ENCODE results near the gene TTLL12.

The TTLL12 gene

DNA sequence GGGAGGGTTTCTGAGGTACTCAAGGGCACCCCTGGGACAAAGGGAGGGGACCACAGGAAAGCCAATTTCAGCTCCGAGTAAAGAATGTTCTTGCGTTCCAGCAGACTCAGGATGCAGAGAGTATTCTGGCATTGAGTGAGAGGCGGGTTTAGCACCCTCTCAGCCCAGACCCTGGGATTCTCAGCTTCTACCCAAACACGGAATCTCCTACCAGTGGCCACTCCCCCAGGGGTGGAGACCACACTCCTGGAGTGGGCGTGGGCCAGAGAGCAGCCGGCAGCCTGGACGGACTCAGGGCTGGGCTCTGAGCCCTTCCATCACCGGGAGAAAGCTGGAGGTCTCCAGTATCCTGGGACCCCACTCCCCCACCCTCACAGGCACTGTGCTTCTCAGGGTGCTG is 26.1 kb upstream of the TTLL12 start:
- no peak for DNase-seq

DNA sequence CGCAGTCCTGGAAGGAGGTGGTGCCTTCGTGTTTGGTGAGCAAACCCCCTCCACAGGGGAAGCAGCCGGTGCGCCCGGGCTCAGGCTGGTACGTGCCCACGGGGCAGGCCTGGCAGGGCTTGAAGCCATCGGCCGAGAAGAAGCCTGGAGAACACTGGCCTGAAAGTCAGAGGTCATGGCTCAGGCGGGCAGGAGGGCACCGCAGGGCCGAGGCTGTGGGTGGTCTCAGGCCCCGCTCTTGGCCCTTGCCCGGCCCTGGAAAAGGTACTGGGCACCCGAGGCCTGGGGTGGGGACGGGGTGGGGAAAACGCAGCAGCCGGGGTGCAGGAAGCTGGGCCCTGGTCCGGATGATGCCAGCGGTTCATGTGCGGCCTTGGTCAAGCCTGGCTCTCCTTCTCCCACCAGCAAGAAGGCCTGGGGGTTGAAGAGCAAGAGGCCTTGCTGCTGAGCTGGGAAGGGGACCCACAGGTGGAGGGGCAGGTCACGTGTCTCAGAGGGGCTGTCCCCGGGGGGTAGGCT is 25.6 kb upstream of the TTLL12 start:
- no peak for DNase-seq

DNA sequence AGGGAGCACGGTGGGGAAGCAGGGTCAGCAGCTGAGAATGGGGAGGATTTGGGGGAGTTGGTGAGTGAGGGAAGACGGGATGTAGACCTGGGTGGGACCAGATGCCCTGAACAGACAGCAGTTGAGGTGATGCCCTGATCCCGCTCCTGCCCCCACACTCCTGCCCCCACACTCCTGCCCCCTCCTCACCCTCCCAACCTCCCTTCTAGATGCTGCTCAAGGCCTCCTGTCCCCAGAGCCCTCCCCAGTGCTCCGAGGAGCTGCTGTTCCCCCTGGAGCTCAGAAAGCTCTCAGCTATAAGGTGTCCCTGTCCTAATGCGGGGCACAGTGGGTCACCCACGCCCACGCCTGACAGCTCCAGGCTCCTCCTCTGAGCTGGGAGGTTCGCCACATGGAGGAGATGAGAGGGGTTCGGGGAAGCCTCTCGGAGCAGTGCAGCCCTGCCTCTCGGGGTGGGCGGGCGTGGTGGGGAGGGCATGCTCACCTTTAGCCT is 25.1 kb upstream of the TTLL12 start:
- DNase-seq = no peak

DNA sequence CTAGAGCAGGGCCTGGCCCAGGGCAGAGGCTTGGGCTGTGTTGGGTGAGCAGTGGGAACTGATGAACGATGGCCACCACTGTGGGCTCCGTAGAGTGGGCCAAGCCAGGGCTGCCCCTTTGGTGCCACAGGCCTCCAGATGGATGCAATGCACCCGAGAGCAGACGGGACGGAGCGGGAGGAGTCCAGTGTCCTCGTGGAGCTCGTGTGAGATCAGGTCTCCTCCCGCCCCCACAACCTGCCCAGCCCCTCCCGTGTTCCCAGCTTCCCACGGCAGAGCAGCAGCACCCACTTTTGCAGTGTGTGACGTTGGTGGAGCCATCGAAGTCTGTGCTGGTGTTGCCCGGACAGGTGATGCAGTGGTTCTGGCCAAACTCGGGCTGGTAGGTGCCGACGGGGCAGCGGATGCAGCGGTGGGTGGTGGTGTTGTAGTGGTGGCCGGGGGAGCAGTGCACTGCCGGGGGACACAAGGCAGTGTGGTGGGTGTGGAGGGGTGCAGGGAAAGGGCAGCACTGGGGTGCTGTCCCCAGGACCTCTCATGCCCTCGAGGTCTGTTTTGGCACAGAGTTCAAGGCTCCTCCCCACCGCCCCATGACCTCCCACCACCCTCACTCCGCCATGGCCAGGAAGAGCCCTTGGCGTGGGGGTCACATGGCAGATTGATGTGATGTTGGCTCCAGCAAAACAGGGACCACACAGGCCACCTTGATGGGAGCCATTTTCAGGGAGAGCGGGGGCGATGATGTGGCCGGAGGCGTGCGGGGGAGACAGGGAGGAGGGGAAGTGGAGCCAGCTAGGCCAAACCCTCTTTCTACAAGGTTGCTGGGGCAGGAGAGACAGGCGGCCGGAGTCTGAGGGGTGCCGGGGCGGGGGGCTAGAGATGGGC is 23.9 kb upstream of the TTLL12 start:
- no peak for DNase-seq

DNA sequence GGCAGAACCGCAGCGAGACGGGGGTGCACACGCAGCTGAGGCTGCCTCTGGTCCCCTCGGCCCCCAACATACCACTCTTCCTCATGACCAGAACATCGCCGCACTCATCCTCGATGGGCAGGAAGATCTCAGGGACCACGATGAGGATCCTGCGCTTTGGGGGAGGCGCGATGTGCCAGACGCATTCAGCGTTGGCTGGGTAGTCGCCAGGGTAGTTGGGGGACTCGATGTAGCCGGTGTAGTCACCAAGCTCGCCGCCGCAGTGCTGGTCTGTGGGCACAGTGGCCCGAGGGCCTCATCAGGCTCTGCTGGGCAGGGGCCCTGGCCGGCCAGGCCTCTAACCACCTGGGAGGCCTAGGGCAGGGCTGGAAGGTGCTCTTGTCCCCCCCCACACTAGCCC is 23.0 kb upstream of the TTLL12 start:
- DNase-seq = no peak

DNA sequence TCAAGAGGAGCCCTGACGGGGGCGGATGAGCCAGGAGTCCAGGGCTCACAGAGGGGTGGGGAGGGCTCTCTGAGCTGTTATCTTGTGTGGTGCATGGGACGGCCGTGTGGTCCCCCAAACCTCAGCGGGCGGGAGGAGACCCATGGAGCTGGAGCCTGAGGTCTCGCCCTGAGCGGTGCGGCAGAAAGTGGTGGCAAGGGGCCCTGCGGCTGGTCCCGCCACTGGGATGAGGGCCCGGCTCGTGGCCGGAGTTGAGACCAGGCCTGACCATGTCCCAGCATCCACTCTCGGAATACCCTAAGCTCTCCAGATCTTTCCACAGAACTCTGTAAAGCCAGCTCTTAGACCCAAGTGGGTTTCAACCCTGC is 22.6 kb upstream of the TTLL12 start:
- DNase-seq = no peak

DNA sequence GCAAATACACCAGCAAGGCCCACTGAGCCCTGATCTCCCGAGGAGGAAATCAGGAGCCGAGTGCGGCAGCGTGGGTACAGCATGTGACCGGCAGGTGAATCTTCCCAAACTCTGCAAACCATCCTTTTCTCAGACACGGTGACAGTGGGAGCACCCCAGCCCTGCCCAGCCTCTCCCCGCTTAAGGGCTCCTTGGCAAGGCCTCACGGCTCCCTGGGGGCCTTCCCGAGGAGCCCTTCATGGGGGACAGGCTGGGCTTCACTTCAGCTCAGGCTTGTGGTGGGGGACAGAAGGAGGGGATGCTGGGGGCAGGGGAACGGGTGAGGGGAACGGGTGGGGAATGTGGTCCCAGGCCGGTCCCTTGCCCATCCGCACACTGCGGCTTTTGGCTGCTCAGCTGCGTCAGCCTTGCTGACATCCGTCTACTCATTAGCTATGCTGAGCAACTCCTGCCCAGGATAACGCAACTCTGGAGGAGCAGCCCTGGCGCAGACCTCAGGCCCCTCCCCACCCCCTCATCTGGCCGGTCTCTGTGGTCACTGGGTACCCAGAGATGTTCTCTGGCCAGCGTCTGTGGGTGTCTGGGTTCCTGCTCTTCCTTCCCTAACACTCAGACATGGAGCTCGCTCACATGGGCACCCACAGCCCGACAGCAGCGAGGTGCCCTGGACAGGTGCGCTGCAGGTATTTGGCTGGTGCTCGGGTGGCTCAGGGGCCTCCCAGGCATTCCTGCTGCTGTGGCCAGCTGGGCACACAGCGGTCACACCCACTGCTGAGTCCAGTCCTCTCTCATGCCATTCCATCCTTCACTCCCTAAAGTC is 22.0 kb upstream of the TTLL12 start:
- DNase-seq = no peak

DNA sequence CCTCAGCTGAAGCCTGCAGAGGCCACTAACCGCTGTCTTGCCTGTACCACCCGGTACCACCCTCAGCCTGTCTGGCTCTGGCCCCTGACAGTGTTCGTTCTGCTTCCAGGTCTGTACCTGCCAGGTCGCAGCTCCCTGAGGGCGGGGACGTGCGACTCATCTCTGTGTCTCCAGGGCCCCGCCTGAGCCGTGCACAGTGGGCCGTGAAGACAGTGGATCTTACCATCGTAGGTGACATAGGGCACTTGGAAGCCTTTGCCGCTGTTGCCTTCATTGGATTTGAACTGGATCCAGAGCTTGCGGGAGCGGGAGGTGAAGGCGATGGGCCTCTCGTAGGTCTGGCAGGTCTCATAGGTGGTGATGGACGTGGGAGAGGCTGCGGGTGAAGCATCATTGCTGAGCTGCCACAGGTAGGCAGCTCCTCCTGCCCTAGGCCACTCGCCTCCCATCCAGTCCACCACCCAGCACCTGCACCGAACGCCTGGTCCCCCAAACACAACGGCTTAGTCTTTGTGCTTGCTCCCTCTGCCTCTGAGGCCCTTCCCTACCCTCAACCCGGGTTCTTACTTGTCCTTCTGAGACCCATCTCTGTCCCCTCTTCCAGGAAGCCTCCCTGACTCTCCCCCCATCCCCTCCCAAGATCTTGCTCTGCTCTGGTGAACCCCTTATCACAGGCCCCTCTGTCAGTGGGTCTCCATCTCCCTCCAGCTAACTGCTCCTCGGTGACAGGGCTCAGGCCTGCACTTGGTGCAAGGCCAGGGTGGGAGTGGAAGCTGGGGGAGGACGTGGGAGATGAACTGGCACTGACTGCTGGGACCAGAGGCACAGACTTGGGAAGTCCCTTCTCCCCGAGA is 21.1 kb upstream of the TTLL12 start:
- no peak for DNase-seq

DNA sequence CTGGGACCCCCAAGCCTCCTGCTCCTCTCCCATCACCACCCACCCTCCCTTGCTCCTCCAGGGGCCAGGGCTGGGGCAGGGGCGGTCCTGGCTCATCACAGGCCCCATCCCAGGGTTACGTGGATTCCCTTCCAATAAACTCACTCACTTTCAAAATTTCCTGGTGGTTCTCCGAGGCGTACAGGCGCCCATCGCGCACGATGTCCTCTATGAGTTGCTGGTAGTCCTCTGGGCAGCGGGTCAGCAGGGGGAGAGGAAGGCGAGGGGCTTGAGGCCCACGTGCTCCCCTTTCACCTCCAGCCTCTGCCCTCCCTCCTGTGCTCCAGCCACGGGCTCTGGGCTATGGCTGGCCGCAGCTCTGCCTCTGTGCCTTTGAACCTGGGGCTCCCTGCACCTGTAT is 20.5 kb upstream of the TTLL12 start:
- no peak for DNase-seq

DNA sequence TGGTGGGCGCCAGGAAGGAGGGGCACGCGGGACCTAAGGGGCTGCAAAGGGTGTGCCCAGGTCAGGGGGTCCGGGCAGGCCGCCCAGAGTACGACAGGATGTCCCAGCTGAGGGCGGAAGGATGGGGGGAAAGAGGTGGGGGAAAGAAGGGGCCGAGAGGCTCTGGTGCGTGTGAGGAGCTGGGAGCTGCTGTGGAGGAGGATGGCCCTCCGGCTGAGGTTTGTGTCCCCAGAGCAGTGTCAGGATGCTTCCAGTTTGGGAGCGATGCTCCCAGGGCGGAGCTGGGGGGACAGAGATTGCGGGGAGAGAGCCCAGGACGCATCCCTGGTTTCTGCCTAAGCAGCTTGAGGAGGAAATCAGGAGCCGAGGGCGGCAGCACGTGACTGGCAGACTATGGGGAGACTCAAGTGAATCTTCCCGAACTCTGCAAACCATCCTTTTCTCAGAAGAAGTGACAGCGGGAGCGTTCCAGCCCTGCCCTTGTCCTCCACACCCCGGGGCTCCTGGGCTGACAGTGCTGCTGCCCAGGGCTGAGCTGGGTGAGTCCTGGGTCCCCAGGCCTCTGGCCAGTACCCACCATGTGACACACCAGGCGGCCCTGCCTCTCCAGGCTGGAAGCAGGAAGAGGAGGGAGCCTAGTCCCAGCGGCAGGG is 19.7 kb upstream of the TTLL12 start:
- DNase-seq = no peak

DNA sequence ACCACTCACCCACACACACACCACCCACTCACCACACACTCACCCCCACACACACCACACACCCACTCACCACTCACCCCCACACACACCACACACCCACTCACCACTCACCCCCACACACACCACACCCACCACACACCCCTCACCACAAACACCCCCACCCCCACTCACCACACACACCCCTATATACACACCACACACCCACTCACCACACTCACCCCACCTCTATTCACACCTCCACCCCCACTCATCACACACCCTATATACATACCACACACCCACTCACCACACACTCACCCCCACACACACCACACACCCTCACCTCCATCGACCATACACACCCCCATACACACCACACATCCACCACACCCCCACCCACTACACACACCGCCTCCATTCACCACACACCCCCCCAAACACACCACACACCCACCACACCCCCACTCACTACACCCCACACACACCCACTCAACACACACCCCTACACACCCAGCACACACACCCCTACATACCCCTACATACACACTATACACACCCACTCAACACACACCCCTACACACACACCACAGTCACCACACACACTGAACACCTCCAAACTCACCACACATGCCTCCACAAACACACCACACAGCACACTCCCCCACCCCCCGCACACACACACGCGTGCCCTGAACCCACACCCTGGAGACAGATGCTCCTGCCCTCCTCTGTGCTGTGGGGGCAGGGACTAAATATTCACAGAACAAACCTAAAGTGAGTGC is 19.0 kb upstream of the TTLL12 start:
- no peak for DNase-seq

DNA sequence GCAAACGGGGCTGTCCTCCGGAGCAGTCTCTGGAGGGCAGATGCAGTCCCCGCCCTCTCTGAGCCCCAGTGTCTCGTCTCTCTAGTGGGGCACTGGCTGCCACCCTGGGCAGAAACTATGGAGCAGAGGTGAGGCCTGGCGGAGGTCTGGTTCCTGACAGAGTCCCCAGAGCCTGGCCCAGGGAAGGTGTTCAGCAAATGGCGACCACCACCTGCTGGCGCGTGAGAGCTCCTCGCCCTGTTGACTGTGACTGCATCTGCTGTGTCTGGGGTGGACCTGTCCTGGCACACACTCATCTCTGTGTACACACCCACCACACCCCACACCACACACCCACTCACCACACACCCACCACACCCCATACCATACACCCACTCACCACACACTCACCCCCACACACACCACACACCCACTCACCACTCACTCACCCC is 18.3 kb upstream of the TTLL12 start:
- DNase-seq = no peak

DNA sequence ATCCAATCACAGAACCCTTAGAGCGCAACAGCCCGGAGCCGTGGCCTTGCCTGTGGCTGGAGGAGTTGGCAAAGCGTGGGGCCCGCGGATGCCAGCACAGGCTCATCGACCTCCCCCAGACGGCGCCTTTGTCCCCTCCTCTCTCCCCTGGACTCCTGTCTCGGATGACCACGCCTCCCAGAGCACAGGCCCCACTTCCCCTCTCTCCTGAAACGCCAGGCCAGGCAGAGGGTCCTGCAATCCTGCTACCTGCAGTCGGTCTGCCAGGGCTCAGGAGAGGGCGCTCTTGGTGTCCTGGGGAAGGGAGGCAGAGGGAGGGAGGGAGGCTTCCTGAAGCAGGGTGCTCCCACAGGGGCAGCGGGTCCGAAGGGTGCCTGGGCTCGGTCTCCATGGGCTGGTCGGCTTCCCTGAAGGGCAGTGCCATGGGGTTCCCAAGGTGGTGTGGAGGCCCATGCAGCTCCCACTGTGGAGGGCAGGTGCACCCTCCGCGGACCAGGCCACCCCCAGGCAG is 16.6 kb upstream of the TTLL12 start:
- DNase-seq = no peak

DNA sequence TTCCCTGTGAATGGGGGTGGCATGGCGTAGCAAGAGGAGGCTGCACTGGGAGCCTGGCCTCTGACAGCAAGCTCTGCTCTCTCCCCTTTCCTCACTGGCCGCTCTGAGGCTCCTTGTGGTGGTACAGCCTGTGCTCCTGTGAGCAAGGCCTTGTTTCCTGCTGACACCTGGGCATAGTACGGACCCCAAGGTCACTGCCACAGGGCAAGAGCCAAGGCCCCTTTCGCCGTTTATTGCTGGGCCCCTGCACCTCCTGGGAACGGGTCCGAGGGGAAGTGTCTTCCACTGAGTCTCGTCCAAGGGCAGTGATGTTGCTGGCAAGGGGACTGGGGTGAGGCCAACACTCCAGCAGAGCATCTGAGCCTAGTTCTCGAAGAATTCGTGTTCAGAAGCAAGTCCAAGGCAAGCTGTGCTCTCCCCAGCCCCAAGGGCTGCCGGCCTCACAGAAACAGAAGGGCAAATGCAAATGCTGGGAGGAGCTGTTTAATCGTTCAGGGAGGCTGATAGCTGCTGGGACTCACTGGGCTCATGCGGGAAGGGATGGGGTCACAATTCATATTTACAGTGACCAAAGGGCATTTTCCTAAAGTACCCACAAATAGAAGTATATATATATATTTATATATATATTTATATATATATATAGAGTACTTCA is 15.9 kb upstream of the TTLL12 start:
- DNase-seq = no peak

DNA sequence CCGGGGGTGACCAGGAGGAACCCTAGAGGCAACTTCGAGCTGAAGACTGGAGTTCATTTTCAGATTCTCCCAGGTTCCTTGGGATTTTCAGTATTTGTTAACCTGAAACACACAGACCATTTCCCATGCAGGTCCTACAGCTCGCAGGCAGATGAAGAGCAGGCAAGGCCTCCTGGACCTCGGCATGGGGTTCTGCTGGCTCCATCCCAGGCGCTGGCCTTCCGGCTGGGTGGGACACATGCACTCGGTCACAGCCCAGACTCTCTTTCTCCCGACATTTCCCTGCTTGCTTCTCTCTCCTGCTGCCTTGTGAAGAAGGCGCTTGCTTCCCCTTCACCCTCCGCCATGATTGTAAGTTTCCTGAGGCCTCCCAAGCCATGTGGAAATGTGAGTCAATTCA is 15.4 kb upstream of the TTLL12 start:
- DNase-seq = no peak

DNA sequence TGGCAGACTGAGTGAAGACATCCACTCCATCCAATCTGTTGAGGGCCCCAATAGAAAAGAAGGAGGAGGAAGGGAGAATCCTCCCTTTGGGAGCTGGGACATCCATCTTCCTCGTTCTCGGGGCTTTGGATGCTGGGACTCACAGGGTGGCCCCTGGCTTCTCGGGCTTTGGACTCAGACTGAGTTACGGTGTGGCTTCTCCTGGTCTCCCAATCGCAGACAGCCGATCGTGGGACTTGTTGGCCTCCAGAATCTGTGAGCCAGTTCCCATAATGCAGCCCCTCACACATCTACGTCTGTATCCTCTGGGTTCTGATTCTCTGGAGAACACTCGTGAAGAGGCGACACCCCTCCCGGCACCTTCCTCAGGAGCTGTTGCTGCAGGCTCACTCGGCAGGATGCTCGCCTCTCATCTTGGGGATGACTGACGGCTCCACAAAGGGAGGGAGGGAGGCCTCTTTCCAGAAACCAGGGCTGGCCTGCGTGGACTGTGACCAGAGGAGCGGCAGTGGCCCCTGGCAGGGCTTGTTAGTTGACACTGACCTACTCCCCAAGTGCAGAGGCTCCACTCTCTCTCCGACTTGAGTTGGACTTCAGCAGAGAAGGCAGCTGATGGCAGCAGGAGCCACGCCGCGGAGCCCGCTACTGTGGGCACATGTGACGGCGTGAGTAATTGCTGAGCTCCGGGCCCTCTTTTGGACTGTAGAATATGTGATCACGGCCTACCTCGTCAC is 14.7 kb upstream of the TTLL12 start:
- no peak for DNase-seq

DNA sequence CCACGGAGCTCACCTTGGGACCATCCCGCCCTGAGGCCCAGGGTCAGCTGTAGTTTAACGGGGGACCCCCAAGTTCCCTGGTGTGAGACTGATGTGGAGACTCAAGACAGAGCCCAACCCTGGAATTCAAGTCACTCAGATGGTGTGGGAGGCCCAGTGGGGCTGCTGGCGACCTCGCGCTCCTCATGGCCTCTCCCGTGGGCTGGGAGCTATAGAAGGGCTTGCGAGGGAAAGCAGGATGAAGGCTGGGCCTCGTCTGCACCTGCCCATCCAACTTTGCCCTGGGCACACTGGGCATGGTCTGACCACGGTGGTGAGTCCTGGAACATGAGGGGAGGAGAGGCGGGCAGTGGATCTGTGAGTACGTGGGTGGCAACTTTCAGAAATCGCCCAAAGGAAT is 13.6 kb upstream of the TTLL12 start:
- no peak for DNase-seq

DNA sequence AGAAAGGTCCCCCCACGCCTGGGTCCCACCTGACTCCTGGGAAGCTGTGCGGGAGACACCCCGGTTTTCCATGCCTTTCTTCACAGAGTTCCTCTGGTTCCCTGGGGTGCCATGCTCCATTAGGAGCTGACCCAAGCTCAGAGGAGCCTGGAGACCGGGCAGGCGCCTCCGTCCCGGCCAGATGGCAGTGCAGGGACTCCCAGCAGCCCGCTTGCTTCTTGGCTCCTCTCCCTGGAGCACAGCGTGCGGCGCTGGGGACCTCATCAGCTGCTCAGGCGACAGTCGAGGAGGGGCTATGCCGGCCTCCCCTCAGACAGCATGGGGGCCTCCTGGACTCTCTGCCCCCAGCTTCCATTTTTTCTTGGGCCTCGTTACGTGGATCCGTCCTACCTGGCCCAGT is 13.1 kb upstream of the TTLL12 start:
- DNase-seq = no peak

DNA sequence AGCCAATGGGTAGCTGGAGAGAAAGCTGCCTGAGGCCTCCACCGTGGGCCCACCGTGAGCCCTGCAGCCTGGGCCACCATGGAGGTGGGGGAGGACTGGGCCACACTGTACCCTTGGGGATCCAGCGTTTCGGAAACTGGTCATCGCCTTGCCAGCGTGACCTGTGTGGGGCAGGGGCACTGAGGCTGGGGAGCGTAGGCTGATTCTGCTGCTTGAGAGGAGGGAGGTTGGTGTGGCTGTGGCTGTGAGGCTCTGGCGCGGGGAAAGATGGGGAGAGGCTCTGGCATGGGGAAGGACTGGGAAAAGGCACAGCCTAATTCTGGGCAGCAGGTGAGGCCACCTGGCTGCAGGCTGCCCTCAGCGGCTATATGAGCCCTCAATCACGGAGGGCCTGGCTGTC is 12.6 kb upstream of the TTLL12 start:
- DNase-seq = no peak

DNA sequence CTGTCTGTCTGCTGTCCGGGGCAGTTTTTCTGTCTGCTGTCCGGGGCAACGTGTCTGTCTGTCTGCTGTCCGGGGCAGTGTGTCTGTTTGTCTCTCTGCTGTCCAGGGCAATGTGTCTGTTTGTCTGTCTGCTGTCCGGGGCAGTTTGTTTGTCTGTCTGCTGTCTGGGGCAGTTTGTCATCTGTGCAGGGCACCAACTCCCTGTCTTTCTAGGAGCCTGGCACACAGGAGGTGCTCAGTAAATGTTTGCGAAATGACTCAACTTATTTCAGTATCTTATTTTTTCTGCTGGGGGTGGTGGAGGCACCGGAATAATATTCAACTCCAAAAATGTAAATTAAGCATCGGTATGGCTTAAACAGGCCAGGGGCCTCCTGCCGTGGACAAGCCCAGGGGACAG is 12.0 kb upstream of the TTLL12 start:
- DNase-seq = no peak

Data from NCI-H2029 treated with DMSO at 0.1 percent for 48 hours (cell line).